K562 (cell line): Measurements from ENCODE around the gene ARHGAP33. TPM values are rescaled to one million over a fixed set of nuclear protein-coding genes. Genes with fewer than 3 reads are reported as not detected.

ENCODE experiments used
- CSDE1 ChIP-seq, 2 experiments: fragments of 450-650 bp; IDR thresholded peaks; 2 replicates each; pipeline ENCODE4 v1.6.1; 2016; ENCODE audit warnings: mild to moderate bottlenecking in 1 of 2
- EP300 ChIP-seq: IDR thresholded peaks from 2 replicates; pipeline ENCODE4 v1.6.1; 2012; ENCODE audit warnings: low read length, improper control_type of control experiment
- ID3 ChIP-seq, 2 experiments: fragments of 250-450 bp in 1 of 2; fragments of 450-650 bp in 1 of 2; sonication (Bioruptor Pico) in 1 of 2; IDR thresholded peaks; 2 replicates each; pipeline versions ENCODE4 v1.6.1 to v1.8.0; 2016 to 2021; ENCODE audit warnings: mild to moderate bottlenecking in 2 of 2, moderate library complexity in 2 of 2, missing compliant biosample characterization in 1 of 2, missing genetic modification characterization in 1 of 2
- ILK ChIP-seq: fragments of 450-650 bp; IDR thresholded peaks from 2 replicates; pipeline ENCODE4 v1.6.1; 2016; ENCODE audit warnings: missing genetic modification characterization, low read depth, mild to moderate bottlenecking, missing compliant biosample characterization, moderate library complexity, borderline replicate concordance
- KLF6 ChIP-seq: fragments of 250-450 bp; sonication (Bioruptor Pico); IDR thresholded peaks from 2 replicates; pipeline ENCODE4 v1.4.0; 2020; ENCODE audit warnings: mild to moderate bottlenecking, moderate library complexity, borderline replicate concordance
- NFE2 ChIP-seq: IDR thresholded peaks from 2 replicates; pipeline ENCODE4 v1.6.1; 2014; ENCODE audit warnings: antibody characterized with exemption, low read depth
- PURB ChIP-seq: sonication (generic); formaldehyde crosslinking; IDR thresholded peaks from 2 replicates; pipeline ENCODE4 v1.9.0; 2021; ENCODE audit warnings: low read depth, mild to moderate bottlenecking, missing genetic modification reagents
- RUNX1 ChIP-seq: sonication (generic); IDR thresholded peaks from 2 replicates; pipeline ENCODE4 v1.6.1; 2016; ENCODE audit warnings: antibody characterized with exemption, low read depth
- THAP12 ChIP-seq: fragments of 250-450 bp; sonication (Bioruptor Pico); IDR thresholded peaks from 2 replicates; pipeline ENCODE4 v1.9.0; 2021; ENCODE audit warnings: mild to moderate bottlenecking, inconsistent platforms
- ZBTB9 ChIP-seq: fragments of 450-650 bp; formaldehyde crosslinking; IDR thresholded peaks from 2 replicates; pipeline ENCODE4 v1.4.0; 2020; ENCODE audit warnings: mild to moderate bottlenecking, moderate library complexity
- ZFPM2 ChIP-seq: fragments of 250-450 bp; sonication (Bioruptor Pico); IDR thresholded peaks from 2 replicates; pipeline ENCODE4 v1.5.1; 2022; ENCODE audit warnings: mild to moderate bottlenecking
- ZNF253 ChIP-seq: fragments of 250-450 bp; sonication (Bioruptor Pico); conservative IDR thresholded peaks from 2 replicates; pipeline ENCODE4 v1.6.1; 2021; ENCODE audit warnings: mild to moderate bottlenecking
- ZNF609 ChIP-seq: sonication (generic); formaldehyde crosslinking; IDR thresholded peaks from 2 replicates; pipeline ENCODE4 v1.8.1; 2023; ENCODE audit warnings: missing genetic modification reagents, mild to moderate bottlenecking, borderline replicate concordance
- ZNF639 ChIP-seq, 2 experiments: fragments of 200-800 bp in 1 of 2; sonication (Bioruptor generic) in 1 of 2; sonication (generic) in 1 of 2; formaldehyde crosslinking in 1 of 2; IDR thresholded peaks in 1 of 2; conservative IDR thresholded peaks in 1 of 2; 2 replicates each; pipeline versions ENCODE4 v1.5.0 to v1.6.1; 2016 to 2020; ENCODE audit warnings: missing compliant biosample characterization in 1 of 2, missing genetic modification characterization in 1 of 2, missing genetic modification reagents in 1 of 2
- ZNF785 ChIP-seq: fragments of 250-450 bp; sonication (Bioruptor Pico); IDR thresholded peaks from 2 replicates; pipeline ENCODE4 v1.4.0; 2020; ENCODE audit warnings: mild to moderate bottlenecking
- polyA plus RNA-seq, 8 experiments: library from polyadenylated mRNA; depleted of rRNA in 4 of 8; stranded (reverse) in 5 of 8; unstranded in 3 of 8; fragments of >200 nt; fragmentation: Nextera tagmentation in 2 of 8; fragmentation: Illumina TruSeq in 1 of 8; extraction: Ambion mirVana in 2 of 8; extraction: Trizol in 1 of 8; gene quantifications; 2 replicates each; pipeline versions ENCODE4 v1.2.1 to v1.2.3, GENCODE V29; 2011 to 2014; ENCODE audit warnings: inconsistent platforms in 1 of 8, missing spikeins in 1 of 8
- total RNA-seq, 7 experiments: library from RNA; depleted of rRNA in 6 of 7; stranded (reverse); fragments of >200 nt in 6 of 7; fragmentation: Illumina TruSeq in 2 of 7; extraction: Trizol in 2 of 7; gene quantifications; 2 replicates each; pipeline versions ENCODE4 v1.2.1 to v1.2.3, GENCODE V29; 2011 to 2021; ENCODE audit warnings: low replicate concordance in 1 of 7

ARHGAP33 gene
- total and polyA plus RNA-seq, 9 of the 15 experiments (the other 6 are each of a cell fraction or from before 2014, with no cell fraction given) = 0.06 to 26.6 (median 1.6) TPM; not detected in 1

GRCh38 chr19:35828692-35829301, 53.4 kb downstream of the ARHGAP33 start (continued):
- TF ChIP-seq THAP12 (CRISPR knock-in tag) = no peak
- TF ChIP-seq ZNF609 (CRISPR knock-in tag) = no peak
- TF ChIP-seq ZNF785 = no peak
- TF ChIP-seq RUNX1 = no peak
- TF ChIP-seq PURB (CRISPR knock-in tag) = no peak
- TF ChIP-seq CSDE1 (IDR thresholded peaks at IDR 0.05) = no peak
- TF ChIP-seq ZFPM2 (CRISPR knock-in tag) = no peak
- TF ChIP-seq ZBTB9 (CRISPR knock-in tag) = no peak
- TF ChIP-seq KLF6 (CRISPR knock-in tag) = no peak
- no peak for TF ChIP-seq ID3 (CRISPR knock-in tag; IDR thresholded peaks at IDR 0.05)
- no peak for TF ChIP-seq ID3 (tag; IDR thresholded peaks at IDR 0.05)
- TF ChIP-seq ILK (tag) = no peak
- TF ChIP-seq EP300 = no peak
- no peak for TF ChIP-seq NFE2
- TF ChIP-seq ZNF639 (CRISPR knock-in tag; conservative IDR thresholded peaks at IDR 0.05 in 1 of 2, IDR thresholded peaks at IDR 0.05 in 1 of 2) = no peak
- no peak for TF ChIP-seq ZNF253 (CRISPR knock-in tag)
